WTC11 (cell line): ENCODE measurements around the gene UBXN6. TPM values are rescaled to one million over a fixed set of nuclear protein-coding genes. Genes with fewer than 3 reads are reported as not detected.

Experiments
- ATAC-seq: fragments of 200-7000 bp; cut with Tn5 transposase; 2 replicates; pipeline ENCODE4 v1.10.0; 2021; ENCODE audit warnings: mild to moderate bottlenecking, moderate library complexity
- CTCF ChIA-PET: fragments of 300-600 bp; sonication (Branson Sonifier 250); formaldehyde crosslinking; loops from one replicate; lab custom pipeline; 2021; ENCODE audit warnings: antibody characterized with exemption; lab: Charles Lee
- POLR2A ChIA-PET: fragments of 350-600 bp; sonication (Branson Sonifier 250); formaldehyde crosslinking; loops from one replicate; lab custom pipeline; 2021; ENCODE audit warnings: antibody characterized with exemption; lab: Charles Lee
- DNase-seq: peaks from one replicate; pipeline ENCODE4 v3.0.0; 2021; ENCODE audit warnings: low spot score
- H3K27ac Mint-ChIP-seq: 2 replicates; pipeline ENCODE4 v1.8.0; 2021; ENCODE audit warnings: mixed read lengths
- H3K27me3 Mint-ChIP-seq: 2 replicates; pipeline ENCODE4 v1.8.0; 2021; ENCODE audit warnings: low read depth, mild to moderate bottlenecking, moderate library complexity, mixed read lengths
- H3K36me3 Mint-ChIP-seq: 2 replicates; pipeline ENCODE4 v1.8.0; 2021; ENCODE audit warnings: mixed read lengths
- H3K4me1 Mint-ChIP-seq: 2 replicates; pipeline ENCODE4 v1.8.0; 2022; ENCODE audit warnings: mixed read lengths
- H3K4me3 Mint-ChIP-seq: 2 replicates; pipeline ENCODE4 v1.8.0; 2021; ENCODE audit warnings: mild to moderate bottlenecking, moderate library complexity, mixed read lengths
- H3K9me3 Mint-ChIP-seq: 2 replicates; pipeline ENCODE4 v1.8.0; 2021; ENCODE audit warnings: mixed read lengths
- FOXJ3 ChIP-seq: sonication (generic); formaldehyde crosslinking; IDR thresholded peaks from 2 replicates; pipeline ENCODE4 v1.9.0; 2021; ENCODE audit warnings: missing genetic modification reagents, mild to moderate bottlenecking, borderline replicate concordance
- FOXP1 ChIP-seq: sonication (generic); formaldehyde crosslinking; IDR thresholded peaks from 2 replicates; pipeline ENCODE4 v1.8.0; 2022; ENCODE audit warnings: missing genetic modification reagents, mild to moderate bottlenecking, moderate library complexity, borderline replicate concordance
- IRF2 ChIP-seq: sonication (generic); formaldehyde crosslinking; IDR thresholded peaks from 2 replicates; pipeline ENCODE4 v1.8.0; 2022; ENCODE audit warnings: low read depth, missing genetic modification reagents, borderline replicate concordance
- NFATC4 ChIP-seq: fragments of 250-450 bp; sonication (Bioruptor Pico); IDR thresholded peaks from 2 replicates; pipeline ENCODE4 v1.9.0; 2021; ENCODE audit warnings: mild to moderate bottlenecking
- NFE2L1 ChIP-seq: sonication (generic); formaldehyde crosslinking; IDR thresholded peaks from 2 replicates; pipeline ENCODE4 v1.8.1; 2023; ENCODE audit warnings: missing genetic modification reagents
- NR3C1 ChIP-seq: sonication (generic); formaldehyde crosslinking; conservative IDR thresholded peaks from 2 replicates; pipeline ENCODE4 v1.8.1; 2023; ENCODE audit warnings: low read depth, mild to moderate bottlenecking, missing genetic modification reagents
- RELA ChIP-seq: sonication (generic); formaldehyde crosslinking; IDR thresholded peaks from 2 replicates; pipeline ENCODE4 v1.8.1; 2022; ENCODE audit warnings: missing genetic modification reagents, mild to moderate bottlenecking, borderline replicate concordance
- RORB ChIP-seq: fragments of 250-450 bp; sonication (Bioruptor Pico); IDR thresholded peaks from 2 replicates; pipeline ENCODE4 v1.9.0; 2021; ENCODE audit warnings: mild to moderate bottlenecking
- SOX15 ChIP-seq: fragments of 250-450 bp; sonication (Bioruptor Pico); IDR thresholded peaks from 2 replicates; pipeline ENCODE4 v1.9.0; 2021; ENCODE audit warnings: mild to moderate bottlenecking
- TEAD4 ChIP-seq: sonication (generic); formaldehyde crosslinking; IDR thresholded peaks from 2 replicates; pipeline ENCODE4 v1.8.0; 2022; ENCODE audit warnings: mild to moderate bottlenecking, missing genetic modification reagents
- TP53 ChIP-seq: sonication (generic); formaldehyde crosslinking; IDR thresholded peaks from 2 replicates; pipeline ENCODE4 v1.8.1; 2023; ENCODE audit warnings: mild to moderate bottlenecking, missing genetic modification reagents
- USF2 ChIP-seq: sonication (generic); formaldehyde crosslinking; IDR thresholded peaks from 2 replicates; pipeline ENCODE4 v1.8.1; 2023; ENCODE audit warnings: mild to moderate bottlenecking, missing genetic modification reagents, moderate library complexity
- ZBTB43 ChIP-seq: sonication (generic); formaldehyde crosslinking; IDR thresholded peaks from 2 replicates; pipeline ENCODE4 v1.8.1; 2023; ENCODE audit warnings: mild to moderate bottlenecking, missing genetic modification reagents
- ZMAT4 ChIP-seq: fragments of 250-450 bp; sonication (Bioruptor Pico); IDR thresholded peaks from 2 replicates; pipeline ENCODE4 v1.9.0; 2021; ENCODE audit warnings: mild to moderate bottlenecking
- ZNF138 ChIP-seq: sonication (generic); formaldehyde crosslinking; conservative IDR thresholded peaks from 2 replicates; pipeline ENCODE4 v1.8.1; 2022; ENCODE audit warnings: mild to moderate bottlenecking, moderate library complexity, missing genetic modification reagents
- ZNF263 ChIP-seq: sonication (generic); formaldehyde crosslinking; IDR thresholded peaks from 2 replicates; pipeline ENCODE4 v1.8.1; 2022; ENCODE audit warnings: low read depth, mild to moderate bottlenecking, moderate library complexity, missing genetic modification reagents
- ZNF416 ChIP-seq: fragments of 250-450 bp; sonication (Bioruptor Pico); IDR thresholded peaks from 2 replicates; pipeline ENCODE4 v1.9.0; 2021; ENCODE audit warnings: mild to moderate bottlenecking, inconsistent platforms
- total RNA-seq: library from RNA; stranded (reverse); gene quantifications from 3 replicates; pipeline ENCODE4 v1.2.3, GENCODE V29; 2021
- TF ChIP-seq, protein P1 (sequence below): sonication (generic); formaldehyde crosslinking; conservative IDR thresholded peaks from 2 replicates; pipeline ENCODE4 v1.8.1; 2022; ENCODE audit warnings: mild to moderate bottlenecking, missing genetic modification reagents
- TF ChIP-seq, protein P2 (sequence below): sonication (generic); formaldehyde crosslinking; IDR thresholded peaks from 2 replicates; pipeline ENCODE4 v1.8.1; 2022; ENCODE audit warnings: mild to moderate bottlenecking, missing genetic modification reagents, moderate library complexity, borderline replicate concordance

UBXN6 gene
- total RNA-seq, 1 experiment from 2014 or later: 34.8 TPM

DNA sequence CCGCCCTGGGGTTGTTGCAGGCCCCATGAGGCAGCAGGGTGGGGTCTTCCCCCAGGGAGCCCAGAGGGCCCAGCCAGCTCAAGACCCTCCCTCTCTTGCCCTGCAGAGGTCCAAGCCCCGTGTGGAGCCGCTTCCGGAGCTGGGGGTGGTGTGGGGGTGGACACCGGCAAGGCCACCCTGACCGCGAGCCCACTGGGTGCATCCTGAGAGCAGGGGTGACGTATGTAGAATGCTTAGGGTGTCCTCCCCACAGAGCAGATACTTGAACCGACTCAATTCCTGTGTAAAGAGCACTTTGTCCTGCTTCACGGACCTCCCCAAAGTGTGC is 14.8 kb downstream of the UBXN6 start:
- POLR2A ChIA-PET: interaction anchor here (0.6 kb wide), 1 partner anchor 26 kb away, joined by 3 read pairs; no protein-coding TSS in a partner anchor
- TF ChIP-seq RORB (CRISPR knock-in tag) (no peak), SOX15 (CRISPR knock-in tag) (no peak), ZNF138 (no peak), IRF2 (CRISPR knock-in tag) (no peak), USF2 (no peak), NFATC4 (CRISPR knock-in tag) (no peak), ZMAT4 (CRISPR knock-in tag) (no peak), TEAD4 (no peak), TP53 (CRISPR knock-in tag) (no peak), ZNF416 (CRISPR knock-in tag) (no peak), ZNF263 (CRISPR knock-in tag) (no peak), NFE2L1 (no peak), ZBTB43 (CRISPR knock-in tag) (no peak), FOXJ3 (CRISPR knock-in tag) (no peak)
- TF ChIP-seq, protein P1, sequence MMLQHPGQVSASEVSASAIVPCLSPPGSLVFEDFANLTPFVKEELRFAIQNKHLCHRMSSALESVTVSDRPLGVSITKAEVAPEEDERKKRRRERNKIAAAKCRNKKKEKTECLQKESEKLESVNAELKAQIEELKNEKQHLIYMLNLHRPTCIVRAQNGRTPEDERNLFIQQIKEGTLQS (CRISPR knock-in tag): no peak
- ATAC-seq: no peak

DNA sequence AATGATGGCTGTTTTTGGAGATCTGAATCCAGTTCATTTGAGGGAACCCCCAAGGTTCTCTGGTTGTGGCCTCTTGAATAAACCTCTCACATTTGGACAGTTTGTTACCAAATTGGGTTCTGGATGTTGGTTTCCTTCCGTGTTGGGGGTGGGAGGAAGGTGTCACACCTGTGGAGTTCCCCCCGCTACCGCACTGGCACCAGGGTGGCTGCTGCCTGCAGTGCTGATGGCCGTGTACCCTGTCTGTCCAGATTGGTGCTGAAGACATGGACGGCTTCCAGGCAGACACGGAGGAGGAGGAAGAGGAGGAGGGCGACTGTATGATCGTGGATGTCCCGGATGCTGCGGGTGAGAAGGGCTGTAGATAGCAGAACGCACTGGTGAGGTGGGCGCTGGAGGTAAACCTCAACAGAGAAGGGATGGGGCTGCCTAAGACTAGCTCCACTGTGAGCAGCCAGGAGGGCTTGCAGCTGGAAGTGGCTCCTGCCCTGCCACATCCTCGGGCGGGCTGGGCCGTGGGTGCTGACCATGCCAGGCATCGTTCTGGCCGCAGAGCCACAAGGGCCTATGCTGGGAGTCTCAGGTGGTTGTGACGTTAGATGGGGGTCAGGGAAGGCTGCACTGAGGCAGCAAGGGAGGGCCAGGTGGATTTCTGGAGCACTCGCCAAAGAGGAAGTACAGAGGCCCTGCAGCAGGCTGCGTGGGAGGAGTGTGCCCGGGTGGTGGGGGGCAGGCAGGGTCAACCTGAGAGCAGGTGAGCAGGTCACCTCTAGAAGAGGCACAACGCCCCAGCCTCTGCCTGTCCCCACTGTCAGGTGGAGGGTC is 15.4 kb downstream of the UBXN6 start:
- CTCF ChIA-PET: no interaction called here
- Mint-ChIP-seq H3K4me1 (no peaks in the 10 kb centered on the region), H3K36me3 (peaks cover 39% of the 10 kb centered on the region), H3K27me3 (no peaks in the 10 kb centered on the region), H3K9me3 (no peaks in the 10 kb centered on the region), H3K4me3 (no peak overlapping the region), H3K27ac (peak overlapping the region; percentile 75)
- no peak for TF ChIP-seq NR3C1 (CRISPR knock-in tag)
- peak; percentile 49; the same call in 1 of the 2 replicates for TF ChIP-seq FOXP1 (CRISPR knock-in tag)
- DNase-seq: no peak
- POLR2A ChIA-PET: interaction anchor here (0.6 kb wide), 1 partner anchor 26 kb away, joined by 3 read pairs; no protein-coding TSS in a partner anchor
- ATAC-seq: no peak

More for the DNA sequence above, 14.8 kb downstream of the UBXN6 start:
- CTCF ChIA-PET: no interaction called here
- Mint-ChIP-seq H3K9me3 (no peaks in the 10 kb centered on the region), H3K27me3 (no peaks in the 10 kb centered on the region), H3K27ac (no peak overlapping the region), H3K36me3 (peaks cover 36% of the 10 kb centered on the region), H3K4me1 (no peaks in the 10 kb centered on the region), H3K4me3 (no peak overlapping the region)
- DNase-seq: no peak

DNA sequence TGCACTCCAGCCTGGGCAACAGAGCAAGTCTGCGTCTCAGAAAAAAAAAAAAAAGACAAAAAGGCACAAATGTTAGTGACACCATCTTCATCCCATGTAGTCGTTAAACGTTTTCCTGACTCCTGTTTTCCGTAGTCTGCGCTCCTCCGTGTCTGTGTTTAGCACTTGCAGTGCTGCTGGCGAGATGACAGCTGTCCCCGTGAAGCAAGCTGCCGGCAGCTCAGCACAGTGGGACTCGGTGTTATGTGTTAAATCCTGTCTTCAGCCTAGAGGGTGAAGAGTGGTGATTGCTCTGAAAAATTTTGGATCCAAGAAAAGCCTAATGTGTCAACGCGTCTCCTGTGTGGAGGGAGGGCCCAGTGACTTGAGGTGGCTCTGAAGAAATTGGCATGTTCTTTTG is 18.4 kb downstream of the UBXN6 start:
- CTCF ChIA-PET: no interaction called here
- peak overlapping the region; percentile 89; the same call in 1 of the 2 replicates for H3K27ac Mint-ChIP-seq
- H3K4me1 Mint-ChIP-seq: no peaks in the 10 kb centered on the region
- DNase-seq (no peak), ATAC-seq (no peak)
- peaks cover 62% of the 10 kb centered on the region for H3K36me3 Mint-ChIP-seq
- no peak overlapping the region for H3K4me3 Mint-ChIP-seq
- TF ChIP-seq RELA (CRISPR knock-in tag) (no peak), IRF2 (CRISPR knock-in tag) (no peak)
- TF ChIP-seq, protein P2, sequence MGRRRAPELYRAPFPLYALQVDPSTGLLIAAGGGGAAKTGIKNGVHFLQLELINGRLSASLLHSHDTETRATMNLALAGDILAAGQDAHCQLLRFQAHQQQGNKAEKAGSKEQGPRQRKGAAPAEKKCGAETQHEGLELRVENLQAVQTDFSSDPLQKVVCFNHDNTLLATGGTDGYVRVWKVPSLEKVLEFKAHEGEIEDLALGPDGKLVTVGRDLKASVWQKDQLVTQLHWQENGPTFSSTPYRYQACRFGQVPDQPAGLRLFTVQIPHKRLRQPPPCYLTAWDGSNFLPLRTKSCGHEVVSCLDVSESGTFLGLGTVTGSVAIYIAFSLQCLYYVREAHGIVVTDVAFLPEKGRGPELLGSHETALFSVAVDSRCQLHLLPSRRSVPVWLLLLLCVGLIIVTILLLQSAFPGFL (CRISPR knock-in tag): no peak
- no peaks in the 10 kb centered on the region for H3K9me3 Mint-ChIP-seq
- no peaks in the 10 kb centered on the region for H3K27me3 Mint-ChIP-seq
- POLR2A ChIA-PET: no interaction called here
